T1000 (cell line): ENCODE results near the gene TM4SF5.

ENCODE experiments used
- DNase-seq: peaks from one replicate; lab custom pipeline; 2025; ENCODE audit warnings: mixed read lengths; lab: John Stamatoyannopoulos, UW

TM4SF5 gene

DNA sequence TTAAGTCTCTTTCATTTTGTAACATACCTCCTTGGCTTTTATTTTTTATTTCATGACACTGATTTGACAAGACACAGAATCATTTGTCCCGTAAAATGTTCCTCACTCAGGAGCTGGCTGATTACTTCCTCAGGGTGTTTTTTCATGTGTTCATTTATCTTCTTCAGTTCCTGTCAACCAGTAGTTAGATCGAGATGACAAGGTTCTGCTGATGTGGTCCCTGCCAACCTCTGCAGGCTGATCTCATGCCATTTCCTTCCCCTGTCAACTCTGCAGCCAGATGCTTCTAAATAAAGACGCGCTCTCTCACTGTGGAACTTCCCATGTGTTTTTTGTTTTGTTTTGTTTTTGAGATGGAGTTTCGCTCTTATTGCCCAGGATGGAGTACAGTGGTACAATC is 23.8 kb upstream of the TM4SF5 start:
- DNase-seq: no peak

DNA sequence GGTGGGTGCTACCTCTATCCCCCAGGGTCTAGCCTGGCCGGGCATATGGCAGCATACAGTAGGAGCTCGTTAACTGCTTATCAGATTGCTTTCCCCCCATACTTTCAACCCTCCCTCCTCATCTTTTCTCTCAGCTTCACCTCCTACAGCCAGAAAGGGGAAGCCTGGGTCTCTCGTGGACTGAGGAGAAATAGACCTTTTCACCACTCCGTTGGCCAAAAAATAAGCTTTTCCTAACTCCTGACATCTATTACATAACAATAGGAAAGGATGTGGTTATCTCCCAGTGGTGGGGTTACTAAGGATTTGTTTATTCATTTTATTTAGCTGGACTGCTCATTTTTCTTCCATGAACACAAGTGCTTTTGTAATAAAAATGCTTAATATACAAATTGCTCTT is 23.0 kb upstream of the TM4SF5 start:
- DNase-seq: no peak

DNA sequence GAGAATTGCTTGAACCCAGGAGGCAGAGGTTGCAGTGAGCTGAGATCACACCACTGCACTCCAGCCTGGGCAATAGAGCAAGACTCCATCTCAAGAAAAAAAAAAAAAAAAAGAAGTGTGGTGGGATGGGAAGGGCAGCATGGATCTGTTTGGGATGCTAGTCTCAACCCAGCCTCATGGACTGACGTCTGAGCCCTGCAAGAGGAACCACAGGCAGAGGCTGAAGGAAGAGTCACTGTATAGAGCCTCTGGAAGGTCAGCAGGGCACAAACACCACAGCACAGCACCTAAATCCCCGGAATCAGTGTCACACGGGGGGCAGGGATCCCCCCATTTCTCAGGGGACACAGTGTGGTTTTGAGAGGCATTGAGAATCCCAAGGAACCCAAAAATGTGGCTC is 21.1 kb upstream of the TM4SF5 start:
- DNase-seq: no peak

DNA sequence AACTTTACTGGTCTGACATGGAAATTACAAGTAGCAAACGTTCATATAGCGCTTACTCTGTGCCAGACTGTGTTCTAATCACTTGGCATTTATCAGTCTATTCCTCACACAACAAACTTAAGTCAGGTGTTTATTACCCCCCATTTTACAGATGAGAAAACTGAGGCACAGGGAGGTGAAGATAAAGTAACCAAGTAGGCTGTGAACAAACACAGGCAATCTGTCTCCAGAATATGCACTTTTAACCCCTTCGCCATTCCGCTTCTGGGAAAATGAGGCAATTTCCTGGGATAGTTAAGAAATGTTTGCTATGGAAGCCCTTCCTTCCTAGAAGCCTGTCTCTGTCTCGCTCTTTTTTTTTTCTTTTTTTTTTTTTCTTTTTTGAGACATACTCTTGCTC is 19.8 kb upstream of the TM4SF5 start:
- no peak for DNase-seq

DNA sequence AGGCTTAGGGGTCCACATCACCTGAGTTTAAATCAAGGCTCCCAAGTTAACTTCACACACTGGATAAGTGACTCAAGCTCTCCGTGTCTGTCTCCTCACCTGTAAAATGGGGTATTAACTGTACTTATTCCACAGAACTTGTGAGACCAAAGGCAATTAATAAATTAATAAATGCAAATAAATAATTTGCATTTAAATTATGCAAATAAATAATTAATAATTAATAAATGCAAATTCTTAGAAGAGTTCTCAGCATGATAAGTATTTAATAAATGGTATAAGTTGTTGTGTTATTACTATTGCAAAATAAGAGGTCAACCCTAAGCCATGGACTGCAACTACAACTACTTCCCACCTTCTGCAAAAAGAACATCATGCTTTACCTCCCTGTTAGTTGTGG is 18.3 kb upstream of the TM4SF5 start:
- DNase-seq: no peak

DNA sequence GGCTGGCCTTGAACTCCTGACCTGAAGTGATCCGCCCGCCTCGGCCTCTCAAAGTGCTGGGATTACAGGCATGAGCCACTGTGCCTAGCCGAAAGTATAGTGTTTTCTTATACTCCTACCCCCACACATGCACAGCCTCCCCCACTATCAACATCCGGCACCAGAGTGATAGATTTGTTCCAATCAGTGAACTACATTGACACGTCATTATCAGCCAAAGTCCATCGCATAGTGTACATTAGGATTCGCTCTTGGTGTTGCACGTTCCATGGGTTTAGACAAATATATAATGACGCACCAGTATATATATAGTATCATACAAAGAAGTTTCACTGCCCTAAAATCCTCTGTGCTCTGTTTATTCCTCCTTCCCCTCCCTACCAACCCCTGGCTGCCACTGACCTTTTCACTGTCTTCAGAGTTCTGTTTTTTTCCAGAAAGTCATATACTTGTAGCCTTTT is 11.9 kb upstream of the TM4SF5 start:
- DNase-seq: no peak

DNA sequence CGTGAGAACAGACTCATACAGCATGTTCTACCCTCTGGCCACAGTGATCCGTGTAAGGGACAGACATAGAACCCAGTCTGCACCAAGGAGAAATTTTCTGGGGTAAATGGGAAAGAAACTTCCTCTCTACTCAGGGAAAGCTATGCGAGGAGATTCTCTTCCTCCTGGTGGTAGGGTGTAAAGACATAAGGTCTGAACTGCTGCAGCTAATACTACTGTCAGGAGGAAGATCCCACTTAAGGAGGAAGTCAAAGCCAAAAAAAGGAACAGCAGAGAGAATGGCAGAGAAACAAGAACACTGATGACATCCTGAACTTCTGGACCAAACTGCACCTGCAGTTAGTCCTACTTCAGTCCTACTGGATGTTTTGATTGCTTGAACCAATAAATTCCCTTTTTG is 7.1 kb upstream of the TM4SF5 start:
- DNase-seq: no peak

DNA sequence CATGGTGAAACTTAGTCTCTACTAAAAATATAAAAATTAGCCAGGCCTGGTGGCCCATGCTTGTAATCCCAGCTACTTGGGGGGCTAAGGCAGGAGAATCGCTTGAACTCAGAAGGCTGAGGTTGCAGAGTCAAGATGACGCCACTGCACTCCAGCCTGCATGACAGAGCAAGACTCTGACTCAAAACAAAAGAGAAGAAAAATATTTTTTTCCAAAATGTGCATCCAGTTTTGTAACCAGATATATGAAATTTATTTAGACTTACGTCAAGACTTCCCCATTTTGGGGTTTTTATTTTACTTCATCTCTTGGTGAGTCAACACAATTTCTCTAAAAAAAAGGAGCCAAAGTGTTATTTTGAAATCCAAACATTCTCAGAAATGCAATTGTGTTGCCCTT is 5.5 kb upstream of the TM4SF5 start:
- no peak for DNase-seq

DNA sequence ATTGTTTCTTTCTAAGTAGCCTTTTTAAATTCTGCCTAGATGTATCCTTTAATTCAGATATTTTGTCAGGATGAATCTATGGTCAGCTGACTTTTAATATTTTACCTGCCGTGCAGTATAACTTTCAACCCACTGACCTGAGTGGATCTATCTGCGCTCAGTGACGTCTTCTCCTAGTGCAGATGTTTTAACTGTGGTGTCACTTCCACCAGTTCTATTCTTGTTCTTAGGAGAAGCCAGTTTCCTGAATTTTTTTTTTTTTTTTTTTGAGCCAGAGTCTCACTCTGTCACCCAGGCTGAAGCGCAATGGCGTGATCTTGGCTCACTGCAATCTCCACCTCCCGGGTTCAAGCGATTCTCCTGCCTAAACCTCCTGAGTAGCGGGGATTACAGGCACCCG is 5.0 kb upstream of the TM4SF5 start:
- no peak for DNase-seq

DNA sequence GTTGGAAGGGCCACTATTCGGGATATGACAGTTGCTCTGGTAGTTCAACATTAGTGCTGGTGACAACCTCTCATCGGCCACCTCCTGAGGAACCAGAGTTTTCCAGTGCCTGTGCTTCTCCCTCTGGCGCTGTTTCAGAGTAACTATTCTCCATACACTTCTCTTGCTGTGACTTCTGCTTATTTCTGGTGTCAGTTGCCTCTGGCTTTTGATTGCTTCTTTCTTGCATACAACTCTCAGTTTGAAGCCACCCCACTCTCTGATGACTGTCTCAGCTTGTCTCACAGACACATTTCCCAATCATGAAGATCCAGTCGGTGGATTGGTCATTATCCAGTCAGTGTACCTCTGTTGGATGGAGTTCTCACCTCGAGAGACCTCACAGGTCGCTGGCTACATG is 3.4 kb upstream of the TM4SF5 start:
- DNase-seq: no peak

DNA sequence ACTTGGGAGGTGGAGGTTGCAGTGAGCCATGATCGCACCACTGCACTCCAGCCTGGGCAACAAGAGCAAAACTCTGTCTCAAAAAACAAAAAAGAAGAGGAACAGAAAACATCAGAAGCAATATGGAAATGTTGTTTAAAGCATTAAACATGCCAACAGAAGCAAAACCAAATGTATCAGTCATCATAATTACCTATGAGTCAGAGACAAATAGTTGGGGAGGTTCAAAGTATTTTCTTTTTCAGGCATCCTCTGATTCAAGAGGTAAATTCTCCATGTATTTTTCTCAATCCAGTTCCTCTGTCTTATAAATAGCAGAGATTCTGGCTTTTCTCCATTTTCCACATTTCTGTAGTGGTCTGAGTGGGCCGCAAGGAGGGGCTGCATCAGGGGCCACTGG is 2.1 kb upstream of the TM4SF5 start:
- DNase-seq: no peak

DNA sequence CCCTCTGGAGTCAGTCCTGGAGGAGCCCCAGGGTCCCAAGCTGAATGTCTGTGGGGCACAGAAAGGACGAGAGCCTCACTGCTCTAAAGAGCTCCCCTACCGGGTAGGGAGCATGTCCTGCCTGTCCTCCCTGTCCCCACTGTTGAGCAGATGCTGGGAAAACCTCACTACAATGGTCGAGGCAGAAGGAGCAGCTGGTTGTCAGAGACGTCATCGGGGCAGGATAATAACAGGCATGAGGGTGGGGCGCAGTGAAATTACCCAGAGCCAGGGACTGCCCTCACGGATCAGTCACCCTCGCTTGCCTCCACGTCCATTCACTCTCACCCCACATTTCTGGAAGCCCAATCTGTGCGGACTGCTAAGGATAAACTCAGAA is 538 bp downstream of the TM4SF5 start:
- DNase-seq: no peak

DNA sequence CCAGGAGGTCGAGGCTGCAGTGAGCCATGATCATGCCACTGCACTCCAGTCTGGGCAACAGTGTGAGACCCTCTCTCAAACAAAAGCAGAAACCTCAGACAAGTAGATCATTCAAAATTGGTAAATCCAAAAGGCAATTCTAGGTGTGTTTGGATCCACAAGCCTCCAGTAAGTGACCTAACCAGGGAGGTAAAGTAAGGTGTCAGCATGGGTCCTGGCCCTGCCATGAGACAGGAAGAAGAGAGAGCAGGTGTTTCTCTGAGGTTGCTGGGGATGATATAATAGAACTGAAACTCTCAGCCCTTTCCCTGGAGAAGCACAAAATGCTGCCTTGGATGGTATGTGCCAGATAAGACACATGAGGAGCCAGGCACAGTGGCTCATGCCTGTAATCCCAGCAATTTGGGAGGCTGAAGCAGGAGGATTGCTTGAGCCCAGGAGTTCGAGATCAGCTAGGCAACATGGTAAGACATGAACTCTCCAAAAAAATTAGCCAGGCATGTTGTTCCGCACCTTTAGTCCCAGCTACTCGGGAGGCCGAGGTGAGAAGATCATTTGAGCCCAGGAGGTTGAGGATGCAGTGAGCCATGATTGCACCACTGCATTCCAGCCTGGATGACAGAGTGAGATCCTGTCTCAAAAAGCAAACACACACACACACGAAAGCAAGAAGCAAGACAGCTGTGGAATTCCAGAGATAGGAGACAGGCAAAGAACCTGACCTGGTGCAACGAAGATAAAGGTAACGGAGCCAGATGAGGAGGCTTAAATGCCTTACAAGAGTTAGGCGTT is 6.5 kb downstream of the TM4SF5 start:
- DNase-seq: no peak

DNA sequence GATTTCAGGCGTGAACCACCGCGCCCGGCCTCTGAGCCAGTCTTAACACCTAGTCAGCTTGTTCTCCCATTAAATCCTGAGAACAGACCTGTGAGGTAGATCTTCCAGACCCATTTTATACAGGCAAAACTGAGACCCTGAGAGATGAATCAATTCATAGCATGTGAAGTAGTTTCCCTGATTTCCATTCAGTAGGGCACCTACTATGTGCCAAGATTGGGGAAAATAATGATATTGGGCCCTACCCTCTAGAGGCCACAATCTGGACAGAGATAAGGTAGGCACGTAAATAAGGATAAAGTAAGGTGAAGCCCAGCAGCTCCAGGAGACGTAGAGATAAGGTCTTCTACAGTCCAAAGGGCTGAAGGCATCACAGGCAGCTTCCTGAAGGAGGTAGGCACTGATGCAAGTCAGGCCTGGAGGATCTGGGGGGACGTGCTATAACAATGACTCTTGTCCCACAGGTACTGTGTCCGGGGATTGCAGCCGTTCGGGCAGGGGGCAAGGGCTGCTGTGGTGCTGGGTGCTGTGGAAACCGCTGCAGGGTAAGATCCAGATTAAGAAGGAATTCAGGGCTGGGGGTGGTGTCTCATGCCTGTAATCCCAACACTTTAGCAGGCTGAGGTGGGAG is 8.8 kb downstream of the TM4SF5 start:
- DNase-seq: no peak

DNA sequence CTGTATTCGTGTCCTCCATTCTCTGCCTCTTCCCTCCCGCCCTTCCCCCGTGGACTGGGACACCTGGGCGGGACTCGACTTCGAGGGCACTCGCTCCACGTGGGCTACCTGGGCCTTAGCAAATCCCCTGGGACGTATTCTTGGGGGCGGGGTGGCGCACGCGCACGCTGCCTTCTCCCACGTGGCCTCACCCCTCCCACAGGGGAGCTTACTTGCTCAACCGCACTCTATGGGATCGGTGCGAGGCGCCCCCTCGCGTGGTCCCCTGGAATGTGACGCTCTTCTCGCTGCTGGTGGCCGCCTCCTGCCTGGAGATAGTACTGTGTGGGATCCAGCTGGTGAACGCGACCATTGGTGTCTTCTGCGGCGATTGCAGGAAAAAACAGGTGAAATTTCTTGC is 11.0 kb downstream of the TM4SF5 start:
- DNase-seq: no peak

DNA sequence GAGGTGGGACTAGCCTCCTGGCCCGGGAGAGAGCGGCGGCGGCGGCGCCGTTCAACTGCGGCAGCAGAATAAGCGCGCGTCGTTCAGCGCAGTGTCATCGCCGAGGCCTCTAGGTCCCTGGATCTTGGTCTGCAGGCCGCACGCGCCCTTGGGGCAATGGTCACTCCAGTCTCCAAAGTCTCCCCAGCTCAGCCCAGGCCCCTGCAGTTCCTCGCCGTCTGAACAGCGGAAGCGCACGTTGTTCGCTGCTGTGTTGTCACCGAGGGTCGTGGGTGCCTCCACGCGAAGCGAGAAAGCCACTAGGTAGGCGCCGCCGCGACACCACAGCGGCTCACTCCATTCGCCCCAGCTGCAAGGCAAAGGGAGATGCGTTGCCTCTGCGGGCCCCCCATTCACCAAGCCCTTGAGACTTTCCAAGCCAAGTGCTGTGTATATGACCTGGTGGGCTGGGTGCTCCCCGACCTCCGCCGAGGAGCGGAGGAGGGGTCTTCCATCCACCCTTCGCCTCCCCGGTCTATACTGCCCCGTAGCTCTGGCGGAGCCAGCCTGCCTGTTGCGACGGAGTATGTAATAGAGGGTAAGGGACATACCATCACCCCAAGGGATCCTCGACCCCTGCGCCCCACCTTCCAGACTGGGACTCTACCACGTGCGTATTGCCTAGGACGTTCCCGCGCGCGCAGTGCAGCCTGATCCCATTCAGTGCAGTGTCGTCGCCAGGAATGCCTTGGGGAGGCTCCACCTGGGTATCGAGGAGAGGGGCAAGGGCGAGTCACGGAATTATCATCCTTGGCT is 13.8 kb downstream of the TM4SF5 start:
- no peak for DNase-seq

DNA sequence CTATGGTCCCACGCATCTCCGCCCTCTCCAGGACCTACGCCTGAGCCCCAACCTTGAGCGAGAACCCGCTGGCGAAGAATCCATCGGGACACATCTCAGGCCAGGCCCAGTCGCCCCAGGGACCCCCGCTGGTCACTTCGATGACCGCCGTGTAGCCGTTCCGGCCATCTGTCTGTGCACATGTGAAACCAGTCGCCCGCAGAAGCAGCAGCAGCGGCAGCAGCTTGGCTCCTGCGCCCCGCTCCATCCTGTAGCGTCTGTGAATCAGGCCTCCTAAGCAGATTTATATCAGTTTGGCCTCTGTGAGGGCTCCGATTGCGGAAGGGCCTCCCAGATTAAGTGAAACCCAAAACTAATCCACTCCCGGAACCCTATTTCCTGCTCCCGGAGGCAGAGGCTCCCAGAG is 14.4 kb downstream of the TM4SF5 start, which contains the start of gene VMO1:
TSS of gene VMO1 (minus strand) at position 259 of the 406 bp plus-strand sequence. CDS start at position 247, 12 bp downstream.
- no peak for DNase-seq

DNA sequence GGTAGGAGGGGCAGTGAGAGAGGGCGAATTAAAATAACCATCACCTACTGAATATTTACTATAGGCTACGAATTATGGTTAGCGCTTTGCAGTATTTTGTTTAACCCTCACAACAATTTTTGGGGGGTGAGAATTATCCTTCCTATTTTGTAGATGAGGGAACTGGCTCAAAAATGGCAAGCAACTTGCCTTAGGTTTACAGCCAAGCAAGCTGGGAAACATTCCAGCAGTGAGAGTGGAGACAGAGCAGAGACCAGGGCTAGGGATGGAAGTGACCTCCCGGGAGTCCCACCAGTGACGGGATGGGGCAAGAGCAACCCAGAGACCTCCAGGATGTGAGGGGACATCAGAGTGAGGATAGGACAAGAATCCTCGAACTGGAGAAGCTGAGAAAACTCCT is 14.8 kb downstream of the TM4SF5 start:
- DNase-seq: no peak

DNA sequence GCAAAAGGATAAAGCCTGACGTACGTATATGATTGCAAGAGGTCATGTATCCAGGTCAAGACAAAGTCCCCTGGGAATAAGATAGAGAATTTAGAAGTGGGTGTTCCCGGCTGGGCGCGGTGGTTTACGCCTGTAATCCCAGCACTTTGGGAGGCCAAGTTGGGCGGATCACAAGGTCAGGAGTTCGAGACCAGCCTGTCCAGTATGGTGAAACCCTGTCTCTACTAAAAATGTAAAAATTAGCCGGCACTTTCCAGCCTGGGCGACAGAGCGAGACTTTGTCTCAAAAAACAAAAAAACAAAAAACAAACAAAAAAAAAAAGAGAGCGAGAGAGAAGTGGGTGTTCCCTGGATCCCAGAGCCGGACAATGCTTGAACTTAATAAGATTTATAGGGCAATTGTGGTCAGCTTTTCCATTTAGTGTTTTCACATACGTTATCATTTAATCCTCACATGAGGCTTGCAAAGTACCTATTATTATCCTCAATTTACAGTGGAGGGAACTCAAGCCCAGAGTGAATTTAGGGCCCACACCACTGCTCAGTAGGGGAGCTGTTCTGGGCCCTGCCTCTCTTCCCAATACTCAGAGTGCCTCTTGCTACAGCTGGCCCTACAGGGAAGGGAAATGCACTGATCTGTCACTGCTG is 16.6 kb downstream of the TM4SF5 start:
- no peak for DNase-seq

DNA sequence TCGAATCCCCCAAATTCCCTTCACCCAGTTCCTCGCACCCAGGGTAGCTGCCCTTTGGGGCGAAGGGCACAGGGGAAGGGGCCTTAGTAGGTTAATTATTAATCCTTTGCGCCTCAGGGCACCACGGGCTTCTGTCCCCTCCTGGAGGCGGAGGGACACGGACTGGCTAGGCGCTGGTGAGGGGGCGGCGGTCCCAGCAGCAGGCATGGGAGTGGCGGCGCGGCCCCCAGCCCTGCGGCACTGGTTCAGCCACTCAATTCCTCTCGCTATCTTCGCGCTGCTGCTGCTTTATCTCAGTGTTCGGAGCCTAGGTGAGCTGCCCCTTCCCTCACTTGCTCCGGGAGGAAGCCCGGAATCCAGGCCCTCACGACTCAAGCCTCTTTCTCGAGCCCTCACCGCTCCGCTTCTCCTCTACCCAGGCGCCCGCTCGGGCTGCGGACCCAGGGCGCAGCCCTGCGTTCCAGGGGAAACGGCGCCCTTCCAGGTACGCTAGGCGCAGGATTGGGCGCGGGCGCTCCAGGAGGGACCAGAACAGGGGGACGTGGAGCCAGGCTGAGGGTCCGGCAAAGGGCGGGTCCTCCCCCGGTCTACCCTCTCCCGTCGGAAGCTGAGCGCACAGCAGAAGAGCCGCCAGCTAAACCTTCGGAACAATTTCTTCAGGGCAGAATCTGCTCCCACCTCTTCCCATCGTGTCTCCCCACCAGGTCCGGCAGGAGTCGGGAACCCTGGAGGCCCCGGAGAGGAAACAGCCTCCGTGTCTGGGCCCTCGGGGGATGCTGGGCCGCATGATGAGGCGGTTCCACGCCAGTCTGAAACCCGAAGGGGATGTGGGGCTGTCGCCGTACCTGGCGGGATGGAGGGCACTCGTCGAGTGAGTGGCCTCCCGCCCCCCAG is 17.4 kb downstream of the TM4SF5 start, which contains the start of gene GLTPD2:
TSS of gene GLTPD2 (plus strand) at position 158 of the 894 bp plus-strand sequence. CDS start at position 206, 48 bp downstream.
- DNase-seq: no peak

DNA sequence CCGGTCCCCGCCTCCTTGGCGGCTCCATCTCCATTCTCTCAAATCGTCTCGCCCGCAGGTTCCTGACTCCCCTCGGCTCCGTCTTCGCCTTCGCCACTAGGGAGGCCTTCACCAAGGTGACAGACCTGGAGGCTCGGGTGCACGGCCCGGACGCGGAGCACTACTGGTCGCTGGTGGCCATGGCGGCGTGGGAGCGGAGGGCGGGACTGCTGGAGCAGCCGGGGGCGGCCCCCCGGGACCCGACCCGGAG is 17.9 kb downstream of the TM4SF5 start:
- DNase-seq: no peak
